H1 (cell line): Measurements from ENCODE around the gene CHSY1. TPM values are rescaled to one million over a fixed set of nuclear protein-coding genes. Genes with fewer than 3 reads are reported as not detected.

Experiments
- ASH2L ChIP-seq: fragments of 200-600, 300-600 bp; sonication (generic); IDR thresholded peaks from one replicate; pipeline ENCODE4 v1.7.1; 2017; ENCODE audit warnings: low read length
- BCL11A ChIP-seq, 2 experiments: IDR thresholded peaks; one replicate each; pipeline ENCODE4 v1.6.1; 2011; ENCODE audit warnings: low read depth in 2 of 2, low read length in 2 of 2, mild to moderate bottlenecking in 2 of 2
- CBX8 ChIP-seq: fragments of 300-800, 300-1000 bp; sonication (generic); IDR thresholded peaks from 2 replicates; pipeline ENCODE4 v1.7.1; 2016; ENCODE audit warnings: low read depth, low read length, borderline replicate concordance
- POLR2A ChIP-seq, 2 experiments: IDR thresholded peaks; 1 replicate in 1 of 2; 2 replicates in 1 of 2; pipeline ENCODE4 v1.6.1; 2011; ENCODE audit warnings: low read depth in 2 of 2, low read length in 2 of 2, mild to moderate bottlenecking in 2 of 2; ENCODE audit errors: control extremely low read depth in 1 of 2
- SIN3A ChIP-seq, 2 experiments: IDR thresholded peaks in 1 of 2; conservative IDR thresholded peaks in 1 of 2; 2 replicates each; pipeline ENCODE4 v1.6.1; 2011 to 2012; ENCODE audit warnings: low read length in 2 of 2, improper control_type of control experiment in 1 of 2, low read depth in 1 of 2, mild to moderate bottlenecking in 1 of 2
- TAF1 ChIP-seq: IDR thresholded peaks from 2 replicates; pipeline ENCODE4 v1.6.1; 2011; ENCODE audit warnings: mild to moderate bottlenecking, low read depth, low read length
- polyA plus RNA-seq, 7 experiments: library from polyadenylated mRNA; depleted of rRNA in 3 of 7; stranded (reverse) in 5 of 7; unstranded in 2 of 7; fragments of >200 nt in 5 of 7; fragments of 200-250 nt in 2 of 7; gene quantifications; 1 replicate in 5 of 7; 2 replicates in 1 of 7; 4 replicates in 1 of 7; pipeline versions ENCODE4 v1.2.1 to v1.2.3, GENCODE V29; 2011 to 2013; ENCODE audit warnings: missing spikeins in 2 of 7, mixed read lengths in 2 of 7
- total RNA-seq: library from RNA; stranded (reverse); fragmentation: NEBNext Ultra II Directional; extraction: Animal tissue kit (Norgen Biotek cat#: 25700); gene quantifications from 2 replicates; pipeline ENCODE4 v1.2.1, GENCODE V29; 2021
- TF ChIP-seq, protein P1 (sequence below): IDR thresholded peaks from 2 replicates; pipeline ENCODE4 v1.6.1; 2011; ENCODE audit warnings: low read depth, mild to moderate bottlenecking, low read length; ENCODE audit not compliant: insufficient read depth

Gene CHSY1
- total and polyA plus RNA-seq, 2 of the 8 experiments (the other 6 are each of a cell fraction or from before 2014, with no cell fraction given) = 24.9 to 60.7 TPM

DNA sequence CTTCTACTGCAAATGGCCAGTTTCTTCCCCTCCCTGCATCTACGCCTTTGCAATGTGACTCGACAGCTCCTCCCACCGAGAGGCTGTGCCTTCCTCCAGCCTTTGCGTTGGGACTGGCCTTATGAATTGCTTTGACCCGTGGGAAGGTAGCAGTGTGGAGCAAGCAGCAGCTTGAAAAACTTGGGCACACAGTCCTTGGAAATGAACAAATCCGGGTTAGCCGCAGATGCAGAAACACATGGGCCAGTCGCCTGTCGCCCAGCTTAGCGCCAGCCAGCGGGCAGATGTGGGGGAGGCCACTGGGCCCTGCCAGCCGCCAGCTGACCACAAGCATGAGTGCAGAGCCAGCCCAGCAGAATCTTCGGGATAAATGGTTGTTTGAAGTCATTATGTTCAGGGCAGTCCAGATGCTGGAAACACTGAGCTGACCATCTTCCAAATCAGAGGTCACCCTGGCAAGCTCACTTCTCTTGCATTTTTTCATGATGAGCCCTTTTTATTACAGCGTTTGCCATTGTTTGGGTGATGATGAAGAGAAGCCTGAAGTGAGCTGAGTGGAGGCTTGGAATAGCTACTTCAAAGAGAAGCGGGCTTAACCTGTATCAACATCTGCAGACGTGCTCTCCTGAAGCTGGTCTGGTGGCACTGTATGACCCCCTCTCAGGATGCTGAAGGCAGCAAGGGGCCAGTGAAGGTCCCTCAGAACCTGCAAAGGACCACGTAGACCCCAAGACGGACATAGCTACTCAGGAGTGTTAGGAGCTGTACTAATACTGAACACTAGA lies 15.7 kb upstream of the CHSY1 start (continued):
- TF ChIP-seq BCL11A (IDR thresholded peaks at IDR 0.05; ENCODE audit: low read depth in 2 of 2, low read length in 2 of 2) = no peak
- no peak for TF ChIP-seq TAF1
- no peak for TF ChIP-seq CBX8
- TF ChIP-seq POLR2A (IDR thresholded peaks at IDR 0.05; ENCODE audit: control extremely low read depth in 1 of 2, low read depth in 2 of 2, low read length in 2 of 2) = no peak; a peak in 1 of 3 replicates
- TF ChIP-seq ASH2L = no peak
- TF ChIP-seq SIN3A (conservative IDR thresholded peaks at IDR 0.05 in 1 of 2, IDR thresholded peaks at IDR 0.05 in 1 of 2; ENCODE audit: low read depth in 1 of 2, low read length in 2 of 2) = no peak
- TF ChIP-seq, protein P1, sequence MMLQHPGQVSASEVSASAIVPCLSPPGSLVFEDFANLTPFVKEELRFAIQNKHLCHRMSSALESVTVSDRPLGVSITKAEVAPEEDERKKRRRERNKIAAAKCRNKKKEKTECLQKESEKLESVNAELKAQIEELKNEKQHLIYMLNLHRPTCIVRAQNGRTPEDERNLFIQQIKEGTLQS = no peak
